Sigmoid colon (tissue), 7 donors: ENCODE results near the gene LUZP2. TPM values are rescaled to one million over a fixed set of nuclear protein-coding genes. Genes with fewer than 3 reads are reported as not detected.

Experiments used
- DNase-seq: peaks from one replicate; pipeline ENCODE4 v3.0.0-alpha.2; 2019
- H3K27ac ChIP-seq, 4 donors: fragments of 200-600 bp; sonication (generic); one replicate each; pipeline ENCODE4 v1.5.1; 2016 to 2019; ENCODE audit warnings: mild to moderate bottlenecking in 1 of 4
- H3K27me3 ChIP-seq, 3 donors: fragments of 200-600 bp; sonication (generic); one replicate each; pipeline ENCODE4 v1.5.1; 2019; ENCODE audit warnings: mild to moderate bottlenecking in 1 of 3
- H3K36me3 ChIP-seq, 4 donors: fragments of 200-600 bp; sonication (generic); one replicate each; pipeline ENCODE4 v1.5.1; 2016 to 2019
- H3K4me1 ChIP-seq, 4 donors: fragments of 200-600 bp; sonication (generic); one replicate each; pipeline ENCODE4 v1.5.1; 2017 to 2019
- H3K4me3 ChIP-seq, 4 donors: fragments of 200-600 bp; sonication (generic); one replicate each; pipeline ENCODE4 v1.5.1; 2017 to 2019; ENCODE audit warnings: mild to moderate bottlenecking in 2 of 4, moderate library complexity in 1 of 4
- H3K9me3 ChIP-seq, 4 donors: fragments of 200-600 bp in 3 of 4; sonication (generic) in 3 of 4; one replicate each; pipeline versions ENCODE4 v1.5.1 to v1.6.1; 2013 to 2019
- CTCF ChIP-seq, 4 experiments: fragments of 450-650 bp in 3 of 4; fragments of 200-600 bp in 1 of 4; IDR thresholded peaks; one replicate each; pipeline ENCODE4 v1.5.1; 2016 to 2019; ENCODE audit warnings: antibody characterized with exemption in 4 of 4, mild to moderate bottlenecking in 3 of 4, moderate library complexity in 2 of 4
- EP300 ChIP-seq, 4 donors: sonication (generic); formaldehyde crosslinking; IDR thresholded peaks; one replicate each; pipeline ENCODE4 v1.6.1; 2017; ENCODE audit warnings: antibody characterized with exemption in 4 of 4
- POLR2A ChIP-seq, 2 donors: fragments of 450-650 bp; IDR thresholded peaks; one replicate each; pipeline ENCODE4 v1.6.1; 2016; ENCODE audit warnings: antibody characterized with exemption in 2 of 2, mild to moderate bottlenecking in 2 of 2, moderate library complexity in 2 of 2
- POLR2AphosphoS5 ChIP-seq, 4 donors: sonication (generic); formaldehyde crosslinking; IDR thresholded peaks; one replicate each; pipeline ENCODE4 v1.6.1; 2017; ENCODE audit warnings: antibody characterized with exemption in 4 of 4
- WGBS, 2 donors: extraction: QIAGEN DNeasy Blood & Tissue Kit; methylation state at CpG; one replicate each; pipeline ENCODE4 v1.1.7; 2013; 5-methylcytosine and 5-hydroxymethylcytosine counted together
- intact Hi-C: fragments of 100-400 bp; cut with DNase I; formaldehyde crosslinking; loops from one replicate; pipeline ENCODE4 v1.15.1; 2023
- polyA plus RNA-seq, 3 donors: library from polyadenylated mRNA; stranded (reverse); fragments of 200-250 nt; gene quantifications; one replicate each; pipeline ENCODE4 v1.2.3, GENCODE V29; 2013
- total RNA-seq, 4 donors: library from RNA; depleted of rRNA; stranded (reverse); fragments of >200 nt; gene quantifications; one replicate each; pipeline ENCODE4 v1.1.0, GENCODE V29; 2016
- donor health status: healthy with polysubstance abuse.
- donor health status: Bipolar disorder and iron deficiency.
- donor health status: healthy.

LUZP2 gene
- total and polyA plus RNA-seq, 7 donors = 0.16 to 2.1 (median 0.83) TPM

- 77 to 89% methylated on average over 5 of the region's 5 CpGs for WGBS, 2 donors
These were observed 250.7 kb downstream of the LUZP2 start for GRCh38 chr11:24747275-24748251.

GRCh38 chr11:24748261-24748660 lies 251.4 kb downstream of the LUZP2 start:
- no peak for DNase-seq
- Histone ChIP-seq H3K9me3 (no peaks in the 10 kb centered on the region), H3K36me3 (no peaks in the 10 kb centered on the region), H3K4me1 (no peaks in the 10 kb centered on the region), H3K4me3 (no peak overlapping the region), H3K27ac (no peak overlapping the region), H3K27me3 (no peaks in the 10 kb centered on the region)
- intact Hi-C loops = no loop called here
- 68 to 69% methylated on average over 7 of the region's 7 CpGs for WGBS, 2 donors
- TF ChIP-seq POLR2AphosphoS5 (IDR thresholded peaks at IDR 0.05) = no peak
- TF ChIP-seq POLR2A (IDR thresholded peaks at IDR 0.05) = no peak
- no peak for TF ChIP-seq CTCF (IDR thresholded peaks at IDR 0.05)
- no peak for TF ChIP-seq EP300 (IDR thresholded peaks at IDR 0.05)

More at GRCh38 chr11:24747275-24748251, 250.7 kb downstream of the LUZP2 start:
- Histone ChIP-seq H3K27ac (no peak overlapping the region), H3K4me3 (no peak overlapping the region), H3K9me3 (no peaks in the 10 kb centered on the region), H3K4me1 (no peaks in the 10 kb centered on the region), H3K36me3 (no peaks in the 10 kb centered on the region), H3K27me3 (no peaks in the 10 kb centered on the region)
- TF ChIP-seq CTCF (IDR thresholded peaks at IDR 0.05) (no peak), EP300 (IDR thresholded peaks at IDR 0.05) (no peak)
- DNase-seq = no peak
- intact Hi-C loops = no loop called here

- no peaks in the 10 kb centered on the region for H3K4me1 ChIP-seq
- H3K36me3 ChIP-seq = no peaks in the 10 kb centered on the region
- no peak overlapping the region for H3K4me3 ChIP-seq
- no peaks in the 10 kb centered on the region for H3K27me3 ChIP-seq
- TF ChIP-seq POLR2A (IDR thresholded peaks at IDR 0.05) (no peak), CTCF (IDR thresholded peaks at IDR 0.05) (no peak), EP300 (IDR thresholded peaks at IDR 0.05) (no peak), POLR2AphosphoS5 (IDR thresholded peaks at IDR 0.05) (no peak)
- intact Hi-C loops = no loop called here
- H3K27ac ChIP-seq = no peak overlapping the region
- H3K9me3 ChIP-seq = no peaks in the 10 kb centered on the region
- DNase-seq = no peak
These were observed 257.6 kb downstream of the LUZP2 start for GRCh38 chr11:24754406-24754805.

GRCh38 chr11:24755260-24755839 lies 258.5 kb downstream of the LUZP2 start:
- intact Hi-C loops = no loop called here
- 84 to 85% methylated on average over 7 of the region's 7 CpGs for WGBS, 2 donors

More at GRCh38 chr11:24755260-24755839, 258.5 kb downstream of the LUZP2 start:
- Histone ChIP-seq H3K4me3 (no peak overlapping the region), H3K27ac (no peak overlapping the region), H3K4me1 (no peaks in the 10 kb centered on the region), H3K9me3 (no peaks in the 10 kb centered on the region), H3K27me3 (no peaks in the 10 kb centered on the region), H3K36me3 (no peaks in the 10 kb centered on the region)
- no peak for DNase-seq
- TF ChIP-seq EP300 (IDR thresholded peaks at IDR 0.05) = no peak
- no peak for TF ChIP-seq CTCF (IDR thresholded peaks at IDR 0.05)
- TF ChIP-seq POLR2A (IDR thresholded peaks at IDR 0.05) = no peak
- TF ChIP-seq POLR2AphosphoS5 (IDR thresholded peaks at IDR 0.05) = no peak
